Esophagus muscularis mucosa (tissue), 3 donors: ENCODE measurements around the gene TFF1.

Experiments
- CTCF ChIP-seq, 3 experiments: fragments of 200-600 bp in 2 of 3; fragments of 450-650 bp in 1 of 3; sonication (generic) in 2 of 3; IDR thresholded peaks; one replicate each; pipeline ENCODE4 v1.5.1; 2017 to 2019; ENCODE audit warnings: antibody characterized with exemption in 3 of 3, mild to moderate bottlenecking in 2 of 3, moderate library complexity in 1 of 3
- EP300 ChIP-seq: sonication (generic); formaldehyde crosslinking; IDR thresholded peaks from one replicate; pipeline ENCODE4 v1.6.1; 2017; ENCODE audit warnings: antibody characterized with exemption

GRCh38 chr21:42377211-42377950, 11.0 kb upstream of the TFF1 start:
- no peak for TF ChIP-seq CTCF (IDR thresholded peaks at IDR 0.05)
- no peak for TF ChIP-seq EP300
